ENCODE results near the gene LSM3.

The LSM3 gene

DNA sequence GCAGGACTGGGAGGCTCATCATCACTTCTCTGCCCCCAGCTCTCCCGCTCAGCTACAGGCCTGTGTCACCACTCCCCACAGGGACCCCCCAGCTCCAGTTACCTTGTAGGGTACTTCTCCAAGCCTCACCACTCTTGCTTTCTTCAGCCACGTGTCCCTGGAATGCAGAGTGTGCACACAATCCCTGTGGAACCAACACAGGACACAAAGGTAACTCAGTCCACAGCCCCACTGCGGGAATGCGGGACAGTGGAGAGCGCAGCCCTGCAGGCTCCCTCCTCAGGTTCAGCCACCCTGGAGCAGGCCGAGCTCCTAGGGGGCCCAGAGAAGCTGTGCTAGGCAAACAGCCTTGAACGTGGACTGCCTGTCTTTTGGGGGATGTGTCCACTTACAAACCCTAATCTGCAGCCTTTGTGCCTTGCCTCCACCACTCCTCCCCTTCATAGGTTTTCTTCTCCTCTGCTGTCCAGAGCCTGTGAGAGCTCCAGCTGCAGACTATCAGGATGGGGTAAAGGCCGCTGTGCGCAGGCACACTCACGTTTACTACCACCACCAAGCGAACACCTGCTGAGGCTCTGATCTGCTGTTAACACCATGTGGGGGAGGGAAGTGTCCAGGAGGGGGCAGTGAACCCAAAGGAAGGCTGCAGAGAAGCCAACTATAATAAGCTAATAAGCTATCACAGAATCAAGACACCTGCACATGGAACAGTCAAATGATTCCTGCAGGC lies 26.2 kb upstream of the LSM3 start:
- H3K4me3 ChIP-seq (ENCODE audit: low read length) = no peak overlapping the region
- peak; percentile 24 for TF ChIP-seq CTCF (IDR thresholded peaks at IDR 0.05; ENCODE audit: insufficient read depth, low read depth, low read length, missing control alignments)
- DNase-seq (ENCODE audit: low read depth) = no peak

- no peak overlapping the region for H3K4me3 ChIP-seq (ENCODE audit: low read length)
- TF ChIP-seq CTCF (IDR thresholded peaks at IDR 0.05; ENCODE audit: insufficient read depth, low read depth, low read length, missing control alignments) = no peak
- no peak for DNase-seq (ENCODE audit: low read depth)
These were observed 25.7 kb upstream of the LSM3 start for GRCh38 chr3:14152963-14153355.

DNA sequence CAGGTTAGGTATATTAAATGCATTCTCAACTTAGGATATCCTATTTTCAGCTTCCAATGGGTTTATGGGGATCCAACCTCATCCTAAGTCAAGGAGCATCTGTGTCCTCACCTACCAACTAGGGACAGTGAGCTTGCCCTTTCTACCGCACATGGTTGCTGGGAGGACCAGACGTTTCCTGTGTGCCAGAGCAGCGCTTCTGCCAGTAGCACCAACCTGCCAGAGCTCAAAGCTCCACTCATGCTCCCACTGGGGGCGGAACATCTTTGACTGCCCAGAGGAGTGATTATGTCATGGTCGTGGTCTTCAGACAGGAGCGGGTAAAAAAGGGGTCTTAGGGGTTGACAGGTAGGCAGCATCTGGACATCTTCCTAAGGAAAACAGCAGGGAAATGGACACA lies 25.0 kb upstream of the LSM3 start:
- no peak for TF ChIP-seq CTCF (IDR thresholded peaks at IDR 0.05; ENCODE audit: insufficient read depth, low read depth, low read length, missing control alignments)
- DNase-seq (ENCODE audit: low read depth) = no peak
- H3K4me3 ChIP-seq (ENCODE audit: low read length) = no peak overlapping the region

GRCh38 chr3:14154276-14154675 lies 24.3 kb upstream of the LSM3 start:
- no peak overlapping the region for H3K4me3 ChIP-seq (ENCODE audit: low read length)
- DNase-seq (ENCODE audit: low read depth) = no peak
- TF ChIP-seq CTCF (IDR thresholded peaks at IDR 0.05; ENCODE audit: insufficient read depth, low read depth, low read length, missing control alignments) = no peak

- TF ChIP-seq CTCF (IDR thresholded peaks at IDR 0.05; ENCODE audit: insufficient read depth, low read depth, low read length, missing control alignments) = no peak
- no peak overlapping the region for H3K4me3 ChIP-seq (ENCODE audit: low read length)
- DNase-seq (ENCODE audit: low read depth) = no peak
These were observed 23.6 kb upstream of the LSM3 start for GRCh38 chr3:14154895-14155440.

DNA sequence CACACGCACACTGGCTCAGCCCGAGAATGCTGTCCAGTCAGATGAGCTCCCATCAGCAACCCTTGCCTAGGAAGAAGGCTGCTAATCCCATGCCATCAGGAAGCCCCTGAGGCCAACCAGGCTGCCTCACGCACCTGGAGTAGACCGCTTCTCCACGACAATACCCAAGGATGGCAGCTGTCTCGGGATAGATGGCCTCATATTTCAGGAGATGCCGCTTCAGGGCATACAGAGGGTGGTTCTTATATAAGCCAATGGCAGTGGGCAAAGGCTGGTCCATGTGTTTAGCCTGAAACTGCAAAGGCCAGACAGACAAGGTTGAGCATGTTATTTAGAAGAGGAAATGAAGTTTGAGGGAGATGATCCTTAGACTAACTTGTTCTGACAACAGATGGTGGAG lies 22.4 kb upstream of the LSM3 start:
- TF ChIP-seq CTCF (IDR thresholded peaks at IDR 0.05; ENCODE audit: insufficient read depth, low read depth, low read length, missing control alignments) = no peak
- no peak overlapping the region for H3K4me3 ChIP-seq (ENCODE audit: low read length)
- peak; percentile 58 for DNase-seq (ENCODE audit: low read depth)

All from epithelial cell of esophagus (primary cell).